ENCODE data around the gene FBXL17.

Gene FBXL17

DNA sequence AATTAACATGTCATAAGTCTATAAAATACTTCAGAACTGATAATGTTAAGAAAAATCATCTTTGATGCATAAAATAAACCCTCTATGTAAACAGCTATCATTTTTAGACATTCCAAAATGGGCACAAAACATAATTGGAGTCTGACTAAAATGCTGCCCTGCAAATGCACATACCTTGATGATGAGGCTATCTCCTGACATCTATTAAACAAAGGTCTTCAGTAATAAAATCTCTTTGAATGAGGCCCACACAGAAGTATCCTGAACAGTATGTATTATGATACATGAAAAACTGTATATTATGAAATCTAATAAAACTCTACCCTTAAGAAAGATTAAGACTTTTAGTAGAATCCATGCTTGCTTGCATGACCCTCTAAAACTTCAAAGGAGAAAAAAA is 66.1 kb downstream of the FBXL17 start:
- Histone ChIP-seq H3K4me2 (ENCODE audit: low read length) (no peak overlapping the region), H3K9me3 (ENCODE audit: insufficient read depth, low read length) (no peaks in the 10 kb centered on the region), H3K4me3 (ENCODE audit: low read length) (no peak overlapping the region), H3K4me1 (ENCODE audit: low read length) (0 out of 2 replicates have a peak, but pooled peaks cover 2% of the 10 kb centered on the region), H3K36me3 (replicated peaks; ENCODE audit: low read depth, low read length) (no peaks in the 10 kb centered on the region), H3K27ac (ENCODE audit: low read length) (no peak overlapping the region), H2AFZ (ENCODE audit: low read depth, low read length) (no peak overlapping the region), H3K27me3 (ENCODE audit: low read depth, low read length) (no peaks in the 10 kb centered on the region), H4K20me1 (ENCODE audit: insufficient read depth, low read length) (no peaks in the 10 kb centered on the region), H3K79me2 (ENCODE audit: low read length) (no peaks in the 10 kb centered on the region), H3K9ac (ENCODE audit: low read length) (no peak overlapping the region)
- TF ChIP-seq, protein P1, sequence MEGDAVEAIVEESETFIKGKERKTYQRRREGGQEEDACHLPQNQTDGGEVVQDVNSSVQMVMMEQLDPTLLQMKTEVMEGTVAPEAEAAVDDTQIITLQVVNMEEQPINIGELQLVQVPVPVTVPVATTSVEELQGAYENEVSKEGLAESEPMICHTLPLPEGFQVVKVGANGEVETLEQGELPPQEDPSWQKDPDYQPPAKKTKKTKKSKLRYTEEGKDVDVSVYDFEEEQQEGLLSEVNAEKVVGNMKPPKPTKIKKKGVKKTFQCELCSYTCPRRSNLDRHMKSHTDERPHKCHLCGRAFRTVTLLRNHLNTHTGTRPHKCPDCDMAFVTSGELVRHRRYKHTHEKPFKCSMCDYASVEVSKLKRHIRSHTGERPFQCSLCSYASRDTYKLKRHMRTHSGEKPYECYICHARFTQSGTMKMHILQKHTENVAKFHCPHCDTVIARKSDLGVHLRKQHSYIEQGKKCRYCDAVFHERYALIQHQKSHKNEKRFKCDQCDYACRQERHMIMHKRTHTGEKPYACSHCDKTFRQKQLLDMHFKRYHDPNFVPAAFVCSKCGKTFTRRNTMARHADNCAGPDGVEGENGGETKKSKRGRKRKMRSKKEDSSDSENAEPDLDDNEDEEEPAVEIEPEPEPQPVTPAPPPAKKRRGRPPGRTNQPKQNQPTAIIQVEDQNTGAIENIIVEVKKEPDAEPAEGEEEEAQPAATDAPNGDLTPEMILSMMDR (IDR thresholded peaks at IDR 0.05; ENCODE audit: low read depth, low read length) = no peak
- TF ChIP-seq EZH2phosphoT487 (IDR thresholded peaks at IDR 0.05; ENCODE audit: low read depth) = no peak

- Histone ChIP-seq H3K9ac (ENCODE audit: low read length) (no peak overlapping the region), H2AFZ (ENCODE audit: low read depth, low read length) (no peak overlapping the region), H3K4me2 (ENCODE audit: low read length) (no peak overlapping the region), H3K4me1 (ENCODE audit: low read length) (no peaks in the 10 kb centered on the region), H4K20me1 (ENCODE audit: insufficient read depth, low read length) (no peaks in the 10 kb centered on the region), H3K79me2 (ENCODE audit: low read length) (no peaks in the 10 kb centered on the region), H3K9me3 (ENCODE audit: insufficient read depth, low read length) (no peaks in the 10 kb centered on the region), H3K27me3 (ENCODE audit: low read depth, low read length) (no peaks in the 10 kb centered on the region), H3K4me3 (ENCODE audit: low read length) (no peak overlapping the region), H3K36me3 (replicated peaks; ENCODE audit: low read depth, low read length) (no peaks in the 10 kb centered on the region), H3K27ac (ENCODE audit: low read length) (no peak overlapping the region)
- no peak for TF ChIP-seq EZH2phosphoT487 (IDR thresholded peaks at IDR 0.05; ENCODE audit: low read depth)
- TF ChIP-seq, protein P1 (IDR thresholded peaks at IDR 0.05; ENCODE audit: low read depth, low read length) = no peak
Measured at GRCh38 chr5:108312258-108312657, 69.6 kb downstream of the FBXL17 start.

DNA sequence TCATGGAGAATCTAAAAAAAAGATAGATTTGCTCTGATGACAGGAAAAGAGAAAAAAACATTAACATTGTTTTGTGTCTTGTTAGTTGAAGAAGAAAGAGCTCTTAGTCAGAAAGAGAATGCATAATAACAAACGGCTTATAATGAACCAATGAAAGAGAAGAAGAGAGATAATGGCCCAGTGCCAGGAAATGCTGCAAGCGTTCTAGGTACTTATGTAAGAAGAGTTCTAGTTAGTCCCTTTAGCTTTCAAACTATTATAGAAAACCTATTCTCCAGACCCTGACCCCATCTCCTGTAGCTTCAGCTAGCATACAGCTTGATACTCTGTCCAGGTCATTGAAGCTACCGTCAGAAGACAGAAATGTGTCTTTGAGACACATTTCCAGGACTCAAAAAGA is 70.2 kb downstream of the FBXL17 start:
- Histone ChIP-seq H3K4me3 (ENCODE audit: low read length) (no peak overlapping the region), H3K9ac (ENCODE audit: low read length) (no peak overlapping the region), H3K27me3 (ENCODE audit: low read depth, low read length) (no peaks in the 10 kb centered on the region)

DNA sequence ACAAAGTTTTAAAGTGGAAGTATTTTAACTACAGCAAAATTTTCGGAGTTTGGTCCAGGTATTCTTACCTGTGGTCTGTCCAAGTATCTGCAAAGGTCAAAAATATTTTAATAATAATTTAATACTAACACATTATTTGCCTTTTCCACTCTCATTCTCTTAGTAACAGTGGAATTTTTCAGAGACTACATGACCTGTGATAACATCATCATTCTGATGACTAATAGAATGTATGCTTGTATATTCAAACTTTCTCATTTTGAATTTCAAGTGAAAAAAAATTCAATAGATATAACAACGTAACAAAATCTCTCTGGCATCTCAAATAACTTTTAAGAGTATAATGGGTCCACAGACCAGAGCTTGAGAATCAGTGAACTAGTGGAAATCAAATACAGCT is 78.3 kb downstream of the FBXL17 start:
- no peak overlapping the region for H3K4me2 ChIP-seq (ENCODE audit: low read length)
- H3K36me3 ChIP-seq (replicated peaks; ENCODE audit: low read depth, low read length) = no peaks in the 10 kb centered on the region
- TF ChIP-seq EZH2phosphoT487 (IDR thresholded peaks at IDR 0.05; ENCODE audit: low read depth) = no peak
- no peak overlapping the region for H3K9ac ChIP-seq (ENCODE audit: low read length)
- peaks cover 9% of the 10 kb centered on the region for H3K4me1 ChIP-seq (ENCODE audit: low read length)
- no peaks in the 10 kb centered on the region for H3K9me3 ChIP-seq (ENCODE audit: insufficient read depth, low read length)
- H3K79me2 ChIP-seq (ENCODE audit: low read length) = no peaks in the 10 kb centered on the region
- no peak overlapping the region for H2AFZ ChIP-seq (ENCODE audit: low read depth, low read length)
- H4K20me1 ChIP-seq (ENCODE audit: insufficient read depth, low read length) = no peaks in the 10 kb centered on the region
- no peak overlapping the region for H3K27ac ChIP-seq (ENCODE audit: low read length)
- no peak overlapping the region for H3K4me3 ChIP-seq (ENCODE audit: low read length)
- no peaks in the 10 kb centered on the region for H3K27me3 ChIP-seq (ENCODE audit: low read depth, low read length)

More for the DNA sequence above, 70.2 kb downstream of the FBXL17 start:
- Histone ChIP-seq H3K36me3 (replicated peaks; ENCODE audit: low read depth, low read length) (no peaks in the 10 kb centered on the region), H3K9me3 (ENCODE audit: insufficient read depth, low read length) (no peaks in the 10 kb centered on the region), H3K79me2 (ENCODE audit: low read length) (no peaks in the 10 kb centered on the region), H4K20me1 (ENCODE audit: insufficient read depth, low read length) (no peaks in the 10 kb centered on the region), H3K27ac (ENCODE audit: low read length) (no peak overlapping the region), H2AFZ (ENCODE audit: low read depth, low read length) (no peak overlapping the region), H3K4me2 (ENCODE audit: low read length) (no peak overlapping the region), H3K4me1 (ENCODE audit: low read length) (no peaks in the 10 kb centered on the region)
- TF ChIP-seq, protein P1 (IDR thresholded peaks at IDR 0.05; ENCODE audit: low read depth, low read length) = no peak
- TF ChIP-seq EZH2phosphoT487 (IDR thresholded peaks at IDR 0.05; ENCODE audit: low read depth) = no peak

- no peak overlapping the region for H3K9ac ChIP-seq (ENCODE audit: low read length)
- no peaks in the 10 kb centered on the region for H4K20me1 ChIP-seq (ENCODE audit: insufficient read depth, low read length)
- H3K4me3 ChIP-seq (ENCODE audit: low read length) = no peak overlapping the region
- no peaks in the 10 kb centered on the region for H3K36me3 ChIP-seq (replicated peaks; ENCODE audit: low read depth, low read length)
- no peak for TF ChIP-seq EZH2phosphoT487 (IDR thresholded peaks at IDR 0.05; ENCODE audit: low read depth)
- TF ChIP-seq, protein P1 (IDR thresholded peaks at IDR 0.05; ENCODE audit: low read depth, low read length) = no peak
- no peaks in the 10 kb centered on the region for H3K79me2 ChIP-seq (ENCODE audit: low read length)
- no peak overlapping the region for H2AFZ ChIP-seq (ENCODE audit: low read depth, low read length)
- no peak overlapping the region for H3K4me2 ChIP-seq (ENCODE audit: low read length)
- no peaks in the 10 kb centered on the region for H3K9me3 ChIP-seq (ENCODE audit: insufficient read depth, low read length)
- no peak overlapping the region for H3K27ac ChIP-seq (ENCODE audit: low read length)
- no peaks in the 10 kb centered on the region for H3K27me3 ChIP-seq (ENCODE audit: low read depth, low read length)
- peaks cover 9% of the 10 kb centered on the region for H3K4me1 ChIP-seq (ENCODE audit: low read length)
Measured at GRCh38 chr5:108303086-108303485, 78.8 kb downstream of the FBXL17 start.

All from OCI-LY3 (cell line).